Activated CD4-positive, CD25-positive, alpha-beta regulatory T cell treated with anti-CD3 and anti-CD28 coated beads, Interleukin-2, amount 50 U/mL, for 16 hours (primary cell): ENCODE results near the gene TSPAN17.

ENCODE experiments used
- DNase-seq: peaks from one replicate; pipeline ENCODE4 v3.0.0-alpha.2; 2020; ENCODE audit warnings: low read depth, low spot score

TSPAN17 gene

GRCh38 chr5:176659860-176660461, 12.7 kb downstream of the TSPAN17 start:
- DNase-seq = no peak

GRCh38 chr5:176660530-176660859, 13.2 kb downstream of the TSPAN17 start:
- DNase-seq = no peak

GRCh38 chr5:176660860-176661641, 13.8 kb downstream of the TSPAN17 start:
- peak; percentile 69 for DNase-seq

GRCh38 chr5:176661676-176662075, 14.4 kb downstream of the TSPAN17 start:
- DNase-seq = no peak

GRCh38 chr5:176662371-176663333, 15.4 kb downstream of the TSPAN17 start:
- no peak for DNase-seq

- DNase-seq = no peak
These were observed 16.3 kb downstream of the TSPAN17 start for GRCh38 chr5:176663566-176663965.

- no peak for DNase-seq
These were observed 17.2 kb downstream of the TSPAN17 start for GRCh38 chr5:176664479-176664878.

- no peak for DNase-seq
These were observed 17.6 kb downstream of the TSPAN17 start for GRCh38 chr5:176664886-176665285.

GRCh38 chr5:176665517-176665916, 18.2 kb downstream of the TSPAN17 start:
- no peak for DNase-seq

- DNase-seq = no peak
These were observed 20.4 kb downstream of the TSPAN17 start for GRCh38 chr5:176667637-176668036.

- DNase-seq = no peak
These were observed 23.2 kb downstream of the TSPAN17 start for GRCh38 chr5:176670449-176670848.

- DNase-seq = no peak
These were observed 24.1 kb downstream of the TSPAN17 start for GRCh38 chr5:176671399-176671798.

- no peak for DNase-seq
These were observed 24.8 kb downstream of the TSPAN17 start for GRCh38 chr5:176671890-176672747.

GRCh38 chr5:176673651-176674583, 26.6 kb downstream of the TSPAN17 start:
- DNase-seq = no peak

- no peak for DNase-seq
These were observed 27.5 kb downstream of the TSPAN17 start for GRCh38 chr5:176674799-176675198.

GRCh38 chr5:176675676-176676360, 28.5 kb downstream of the TSPAN17 start:
- DNase-seq = no peak

- no peak for DNase-seq
These were observed 29.1 kb downstream of the TSPAN17 start for GRCh38 chr5:176676361-176676824.

- no peak for DNase-seq
These were observed 30.1 kb downstream of the TSPAN17 start for GRCh38 chr5:176677209-176677939.

- no peak for DNase-seq
These were observed 31.3 kb downstream of the TSPAN17 start for GRCh38 chr5:176678584-176678983.
